LNCAP (cell line): ENCODE data around the gene VPS18.

ENCODE experiments used
- CTCF ChIP-seq: fragments of 450-650 bp; IDR thresholded peaks from 2 replicates; pipeline ENCODE4 v1.5.1; 2017; ENCODE audit warnings: mild to moderate bottlenecking

VPS18 gene

DNA sequence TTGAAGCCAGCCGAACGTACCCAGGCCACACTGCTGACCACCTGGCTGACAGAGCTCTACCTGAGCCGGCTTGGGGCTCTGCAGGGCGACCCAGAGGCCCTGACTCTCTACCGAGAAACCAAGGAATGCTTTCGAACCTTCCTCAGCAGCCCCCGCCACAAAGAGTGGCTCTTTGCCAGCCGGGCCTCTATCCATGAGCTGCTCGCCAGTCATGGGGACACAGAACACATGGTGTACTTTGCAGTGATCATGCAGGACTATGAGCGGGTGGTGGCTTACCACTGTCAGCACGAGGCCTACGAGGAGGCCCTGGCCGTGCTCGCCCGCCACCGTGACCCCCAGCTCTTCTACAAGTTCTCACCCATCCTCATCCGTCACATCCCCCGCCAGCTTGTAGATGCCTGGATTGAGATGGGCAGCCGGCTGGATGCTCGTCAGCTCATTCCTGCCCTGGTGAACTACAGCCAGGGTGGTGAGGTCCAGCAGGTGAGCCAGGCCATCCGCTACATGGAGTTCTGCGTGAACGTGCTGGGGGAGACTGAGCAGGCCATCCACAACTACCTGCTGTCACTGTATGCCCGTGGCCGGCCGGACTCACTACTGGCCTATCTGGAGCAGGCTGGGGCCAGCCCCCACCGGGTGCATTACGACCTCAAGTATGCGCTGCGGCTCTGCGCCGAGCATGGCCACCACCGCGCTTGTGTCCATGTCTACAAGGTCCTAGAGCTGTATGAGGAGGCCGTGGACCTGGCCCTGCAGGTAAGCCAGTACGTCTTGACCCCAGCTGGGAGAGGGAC lies 6.2 kb downstream of the VPS18 start:
- TF ChIP-seq CTCF = no peak

GRCh38 chr15:40901053-40901443 lies 6.8 kb downstream of the VPS18 start:
- TF ChIP-seq CTCF = no peak

DNA sequence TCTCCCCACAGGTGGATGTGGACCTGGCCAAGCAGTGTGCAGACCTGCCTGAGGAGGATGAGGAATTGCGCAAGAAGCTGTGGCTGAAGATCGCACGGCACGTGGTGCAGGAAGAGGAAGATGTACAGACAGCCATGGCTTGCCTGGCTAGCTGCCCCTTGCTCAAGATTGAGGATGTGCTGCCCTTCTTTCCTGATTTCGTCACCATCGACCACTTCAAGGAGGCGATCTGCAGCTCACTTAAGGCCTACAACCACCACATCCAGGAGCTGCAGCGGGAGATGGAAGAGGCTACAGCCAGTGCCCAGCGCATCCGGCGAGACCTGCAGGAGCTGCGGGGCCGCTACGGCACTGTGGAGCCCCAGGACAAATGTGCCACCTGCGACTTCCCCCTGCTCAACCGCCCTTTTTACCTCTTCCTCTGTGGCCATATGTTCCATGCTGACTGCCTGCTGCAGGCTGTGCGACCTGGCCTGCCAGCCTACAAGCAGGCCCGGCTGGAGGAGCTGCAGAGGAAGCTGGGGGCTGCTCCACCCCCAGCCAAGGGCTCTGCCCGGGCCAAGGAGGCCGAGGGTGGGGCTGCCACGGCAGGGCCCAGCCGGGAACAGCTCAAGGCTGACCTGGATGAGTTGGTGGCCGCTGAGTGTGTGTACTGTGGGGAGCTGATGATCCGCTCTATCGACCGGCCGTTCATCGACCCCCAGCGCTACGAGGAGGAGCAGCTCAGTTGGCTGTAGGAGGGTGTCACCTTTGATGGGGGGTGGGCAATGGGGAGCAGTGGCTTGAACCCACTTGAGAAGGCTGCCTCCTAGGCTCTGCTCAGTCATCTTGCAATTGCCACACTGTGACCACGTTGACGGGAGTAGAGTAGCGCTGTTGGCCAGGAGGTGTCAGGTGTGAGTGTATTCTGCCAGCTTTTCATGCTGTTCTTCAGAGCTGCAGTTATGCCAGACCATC lies 8.6 kb downstream of the VPS18 start:
- no peak for TF ChIP-seq CTCF

GRCh38 chr15:40904552-40905201 lies 10.4 kb downstream of the VPS18 start:
- no peak for TF ChIP-seq CTCF

- peak; percentile 69 for TF ChIP-seq CTCF
These were observed 12.1 kb downstream of the VPS18 start for GRCh38 chr15:40906091-40906990.

DNA sequence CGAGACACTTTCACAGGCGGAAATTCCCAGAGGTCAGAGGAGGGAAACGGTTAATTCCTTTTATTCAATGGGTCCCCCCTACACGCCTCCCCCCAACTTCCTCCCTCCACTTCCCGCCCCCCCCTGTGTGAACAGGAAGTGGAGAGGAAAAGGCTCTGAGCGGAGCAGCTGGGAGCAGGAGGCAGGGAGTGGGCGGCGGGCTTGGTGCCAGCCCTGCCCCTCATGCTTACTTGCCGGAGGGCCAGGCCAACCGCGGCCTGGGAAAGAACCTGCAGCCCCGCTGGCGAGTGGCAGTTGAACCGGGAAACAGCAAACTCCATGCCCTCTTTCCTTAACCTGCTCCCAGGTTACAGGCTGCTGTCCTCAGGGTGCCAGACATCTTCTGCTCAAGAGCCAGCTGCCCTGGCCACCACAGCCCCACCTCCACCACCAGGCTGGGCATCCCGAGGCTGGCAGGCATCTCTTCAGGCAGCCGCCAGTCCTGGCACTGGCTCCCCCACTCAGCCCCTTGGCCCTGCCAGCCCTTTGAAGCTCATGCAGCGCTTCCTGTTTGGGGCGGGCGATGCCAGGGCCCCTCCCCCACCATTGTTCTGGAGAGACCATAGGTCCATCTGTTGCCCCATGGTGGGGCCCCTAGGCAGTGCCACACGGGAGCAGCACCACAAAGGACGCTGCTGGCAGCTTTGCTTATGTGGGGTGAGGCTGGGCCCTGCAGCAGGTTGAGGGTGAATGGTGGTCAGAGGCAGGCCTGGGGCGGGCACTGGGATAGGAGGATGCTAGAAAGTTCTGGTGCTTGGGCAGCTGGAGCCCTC lies 12.9 kb downstream of the VPS18 start:
- no peak for TF ChIP-seq CTCF
